Activated CD4-positive, alpha-beta memory T cell treated with anti-CD3 and anti-CD28 coated beads, Interleukin-2, amount 10 ng/mL, durations not matched to agents 7 days and 5 days (primary cell): ENCODE measurements around the gene KCNA3. TPM values are rescaled to one million over a fixed set of nuclear protein-coding genes. Genes with fewer than 3 reads are reported as not detected.
"Not testable (repeated sequence)": the region's sequence is repeated elsewhere in the genome, so short reads cannot be mapped to it uniquely, and the experiment has no call there.

ENCODE experiments used
- CTCF ChIA-PET: fragments of 350-600 bp; sonication (Branson Sonifier 250); formaldehyde crosslinking; loops from one replicate; lab custom pipeline; 2021; ENCODE audit warnings: antibody characterized with exemption, inconsistent platforms; lab: Charles Lee
- POLR2A ChIA-PET: fragments of 350-600 bp; sonication (Branson Sonifier 250); formaldehyde crosslinking; loops from one replicate; lab custom pipeline; 2021; ENCODE audit warnings: antibody characterized with exemption; lab: Charles Lee
- DNase-seq: peaks from one replicate; pipeline ENCODE4 v3.0.0-alpha.2; 2020
- H3K27ac Mint-ChIP-seq: one replicate; pipeline ENCODE4 v1.8.0; 2021; ENCODE audit warnings: mild to moderate bottlenecking, mixed read lengths
- H3K27me3 Mint-ChIP-seq: one replicate; pipeline ENCODE4 v1.8.0; 2021; ENCODE audit warnings: mixed read lengths
- H3K36me3 Mint-ChIP-seq: one replicate; pipeline ENCODE4 v1.8.0; 2021; ENCODE audit warnings: low read depth, mixed read lengths
- H3K4me1 Mint-ChIP-seq: one replicate; pipeline ENCODE4 v1.8.0; 2021; ENCODE audit warnings: mixed read lengths
- H3K4me3 Mint-ChIP-seq: one replicate; pipeline ENCODE4 v1.8.0; 2021; ENCODE audit warnings: mild to moderate bottlenecking, mixed read lengths
- H3K9me3 Mint-ChIP-seq: one replicate; pipeline ENCODE4 v1.8.0; 2021; ENCODE audit warnings: mixed read lengths
- total RNA-seq, 2 experiments: library from RNA; stranded (reverse); gene quantifications; one replicate each; pipeline ENCODE4 v1.2.3, GENCODE V29; 2021

KCNA3 gene
- total RNA-seq, 2 experiments from 2014 or later: 84.9 to 86.2 TPM

DNA sequence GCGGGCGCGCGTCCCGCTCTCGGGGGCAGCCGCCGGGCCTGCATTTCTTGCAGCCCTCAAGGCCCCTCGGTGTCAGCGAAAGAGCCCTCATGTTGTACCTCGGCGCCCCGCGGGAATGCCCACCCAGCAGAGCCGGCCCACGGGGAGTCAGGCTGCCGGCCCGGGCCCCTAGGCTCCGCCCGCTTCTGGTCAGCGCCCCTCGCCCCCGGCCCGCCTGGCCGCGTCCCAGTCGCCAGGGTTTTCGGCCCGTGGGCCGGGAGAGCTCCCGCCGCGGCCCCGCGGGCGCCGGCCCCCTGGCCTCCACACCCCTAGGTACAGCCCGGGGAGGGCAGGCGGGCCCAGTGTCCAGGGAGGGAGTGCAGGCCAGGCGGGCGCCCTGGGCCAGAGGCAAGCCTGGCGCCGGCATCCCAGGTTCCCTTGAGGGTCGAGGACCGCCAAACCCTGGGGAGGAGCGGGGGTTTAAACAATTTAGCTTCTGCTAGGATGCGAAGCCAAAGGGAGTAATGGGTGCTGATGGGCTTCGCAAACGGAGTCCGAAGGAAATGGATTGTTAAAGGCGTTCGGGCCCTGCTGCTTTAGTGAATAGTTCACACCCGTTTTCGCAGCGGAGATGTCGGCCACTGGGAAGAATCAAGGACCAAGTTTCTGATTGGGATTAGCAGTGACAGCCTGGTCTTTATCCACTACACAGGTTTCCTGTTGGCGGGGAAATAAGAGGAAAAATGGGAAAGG lies 486 bp upstream of the KCNA3 start:
- ChIA-PET POLR2A (interaction anchor here (0.9 to 7.2 kb wide), 12 partner anchors 9 to 337 kb away, joined by 3 to 206 read pairs (median 20); partner anchors contain the start of genes CD53 and RBM15), CTCF (interaction anchor here (1.2 to 4.8 kb wide), 4 partner anchors 55 to 108 kb away, joined by 3 to 40 read pairs (median 12); no protein-coding TSS in a partner anchor)
- Mint-ChIP-seq H3K4me3 (peak overlapping the region; percentile 73), H3K27ac (peak overlapping the region; percentile 47), H3K27me3 (no peaks in the 10 kb centered on the region), H3K4me1 (peaks cover 27% of the 10 kb centered on the region), H3K9me3 (no peaks in the 10 kb centered on the region), H3K36me3 (peaks cover 54% of the 10 kb centered on the region)
- no peak for DNase-seq

- CTCF ChIA-PET: interaction anchor here (0.9 to 4.8 kb wide), 13 partner anchors 11 to 336 kb away, joined by 3 to 40 read pairs (median 5); no protein-coding TSS in a partner anchor
- POLR2A ChIA-PET: interaction anchor here (0.7 to 8.1 kb wide), 22 partner anchors 10 to 543 kb away, joined by 3 to 206 read pairs (median 5); partner anchors contain the start of genes CD53, KCNA2, LRIF1 and RBM15
- Mint-ChIP-seq H3K36me3 (peaks cover 52% of the 10 kb centered on the region), H3K27me3 (no peaks in the 10 kb centered on the region), H3K4me1 (peaks cover 28% of the 10 kb centered on the region), H3K9me3 (no peaks in the 10 kb centered on the region), H3K27ac (peak overlapping the region; percentile 89), H3K4me3 (peak overlapping the region; percentile 100)
- peak; percentile 40 for DNase-seq
Observed at GRCh38 chr1:110673805-110674336, 869 bp downstream of the KCNA3 start.

DNA sequence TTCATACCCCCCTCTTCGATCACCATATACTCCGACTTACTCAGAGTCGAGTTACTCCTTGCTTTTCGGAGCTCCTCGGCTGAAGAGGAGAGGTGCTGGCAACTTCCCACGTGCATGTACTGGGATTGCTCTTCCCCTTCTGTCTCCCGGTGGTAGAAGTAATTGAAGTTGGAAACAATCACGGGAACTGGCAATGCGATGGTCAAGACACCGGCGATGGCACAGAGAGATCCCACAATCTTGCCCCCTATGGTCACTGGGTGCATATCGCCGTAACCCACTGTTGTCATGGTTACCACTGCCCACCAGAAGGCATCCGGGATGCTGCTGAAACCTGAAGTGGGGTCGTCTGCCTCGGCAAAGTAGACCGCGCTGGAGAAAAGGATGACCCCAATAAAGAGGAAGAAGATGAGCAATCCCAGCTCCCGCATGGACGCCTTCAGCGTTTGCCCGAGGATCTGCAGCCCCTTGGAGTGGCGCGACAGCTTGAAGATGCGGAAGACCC lies 1.5 kb downstream of the KCNA3 start:
- peak; percentile 42 for DNase-seq
- Mint-ChIP-seq H3K4me3 (peak overlapping the region; percentile 100), H3K27me3 (no peaks in the 10 kb centered on the region), H3K4me1 (peaks cover 32% of the 10 kb centered on the region), H3K27ac (peak overlapping the region; percentile 89), H3K36me3 (peaks cover 52% of the 10 kb centered on the region), H3K9me3 (no peaks in the 10 kb centered on the region)
- POLR2A ChIA-PET: interaction anchor here (0.6 to 8.1 kb wide), 25 partner anchors 9 to 467 kb away, joined by 3 to 206 read pairs (median 6); partner anchors contain the start of genes CD53, KCNA2 and RBM15
- CTCF ChIA-PET: interaction anchor here (1.0 to 4.8 kb wide), 11 partner anchors 11 to 335 kb away, joined by 3 to 40 read pairs (median 5); no protein-coding TSS in a partner anchor

DNA sequence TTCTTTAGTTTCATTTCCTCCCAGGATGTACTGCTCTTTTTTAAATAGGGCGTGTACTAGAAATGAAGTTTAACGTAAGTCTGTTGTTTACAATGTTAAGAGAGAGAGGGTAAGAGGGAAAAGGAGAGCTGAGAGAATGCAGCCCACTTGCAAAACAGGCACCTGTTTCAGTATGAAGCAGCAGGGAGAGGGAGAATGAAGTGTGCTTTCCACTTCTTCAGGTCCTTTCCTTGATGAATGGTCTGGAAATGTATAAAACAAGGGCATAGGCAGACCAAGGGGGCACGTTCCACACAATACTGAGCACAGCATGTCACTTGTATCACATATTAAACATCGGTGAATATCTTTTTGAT lies 2.0 kb downstream of the KCNA3 start:
- peaks cover 29% of the 10 kb centered on the region for H3K4me1 Mint-ChIP-seq
- ChIA-PET POLR2A (interaction anchor here (0.6 to 8.1 kb wide), 21 partner anchors 9 to 335 kb away, joined by 3 to 206 read pairs (median 8); partner anchors contain the start of genes CD53, KCNA2 and RBM15), CTCF (interaction anchor here (1.6 to 4.8 kb wide), 6 partner anchors 10 to 109 kb away, joined by 4 to 40 read pairs (median 8); no protein-coding TSS in a partner anchor)
- peaks cover 56% of the 10 kb centered on the region for H3K36me3 Mint-ChIP-seq
- no peaks in the 10 kb centered on the region for H3K9me3 Mint-ChIP-seq
- DNase-seq: peak; percentile 52
- H3K27me3 Mint-ChIP-seq: no peaks in the 10 kb centered on the region
- peak overlapping the region; percentile 89 for H3K27ac Mint-ChIP-seq
- H3K4me3 Mint-ChIP-seq: peak overlapping the region; percentile 100

GRCh38 chr1:110672001-110672752 lies 2.6 kb downstream of the KCNA3 start:
- Mint-ChIP-seq H3K4me3 (peak overlapping the region; percentile 100), H3K4me1 (peaks cover 28% of the 10 kb centered on the region), H3K27me3 (no peaks in the 10 kb centered on the region), H3K9me3 (no peaks in the 10 kb centered on the region), H3K27ac (peak overlapping the region; percentile 89), H3K36me3 (peaks cover 62% of the 10 kb centered on the region)
- peak; percentile 84 for DNase-seq
- POLR2A ChIA-PET: interaction anchor here (0.6 to 8.1 kb wide), 19 partner anchors 8 to 528 kb away, joined by 3 to 206 read pairs (median 8); partner anchors contain the start of genes CD53, DENND2D, KCNA2 and RBM15
- CTCF ChIA-PET: interaction anchor here (0.6 to 4.8 kb wide), 5 partner anchors 26 to 110 kb away, joined by 3 to 40 read pairs (median 10); no protein-coding TSS in a partner anchor

GRCh38 chr1:110671361-110671760 lies 3.4 kb downstream of the KCNA3 start:
- Mint-ChIP-seq H3K4me3 (peak overlapping the region; percentile 100), H3K9me3 (no peaks in the 10 kb centered on the region), H3K27me3 (no peaks in the 10 kb centered on the region), H3K36me3 (peaks cover 62% of the 10 kb centered on the region), H3K4me1 (peaks cover 23% of the 10 kb centered on the region), H3K27ac (peak overlapping the region; percentile 89)
- no peak for DNase-seq
- POLR2A ChIA-PET: interaction anchor here (3.5 to 8.1 kb wide), 7 partner anchors 23 to 333 kb away, joined by 25 to 206 read pairs (median 92); partner anchors contain the start of genes CD53 and RBM15
- CTCF ChIA-PET: interaction anchor here (1.4 to 4.8 kb wide), 3 partner anchors 25 to 94 kb away, joined by 3 to 40 read pairs (median 16); no protein-coding TSS in a partner anchor

DNA sequence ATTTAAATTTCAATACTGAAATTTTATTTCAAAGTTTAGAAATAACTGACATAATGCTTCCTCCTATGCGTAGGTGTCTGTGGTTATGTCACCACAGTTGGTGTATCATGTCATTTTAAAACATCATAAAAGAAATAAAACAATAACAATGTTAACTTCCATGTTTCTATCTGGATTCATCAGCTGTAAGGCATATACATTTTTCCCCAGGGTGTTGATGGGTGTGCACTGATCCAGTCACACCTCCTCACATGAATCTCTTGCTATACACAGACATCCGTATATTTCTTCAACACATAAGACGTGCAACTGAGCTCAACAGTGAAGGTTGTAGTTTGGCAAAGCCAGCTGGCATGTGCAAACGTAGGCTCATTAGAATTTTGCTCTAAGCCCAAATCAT lies 6.2 kb downstream of the KCNA3 start:
- peaks cover 57% of the 10 kb centered on the region for H3K36me3 Mint-ChIP-seq
- POLR2A ChIA-PET: interaction anchor here (1.0 to 8.1 kb wide), 14 partner anchors 11 to 211 kb away, joined by 4 to 166 read pairs (median 9); partner anchors contain the start of gene CD53

GRCh38 chr1:110667776-110668175 lies 7.0 kb downstream of the KCNA3 start:
- Mint-ChIP-seq H3K9me3 (no peaks in the 10 kb centered on the region), H3K27me3 (no peaks in the 10 kb centered on the region), H3K27ac (peak overlapping the region; percentile 82), H3K4me1 (peaks cover 19% of the 10 kb centered on the region), H3K4me3 (peak overlapping the region; percentile 68), H3K36me3 (peaks cover 57% of the 10 kb centered on the region)
- CTCF ChIA-PET: interaction anchor here (0.8 to 3.0 kb wide), 7 partner anchors 18 to 98 kb away, joined by 3 to 19 read pairs (median 4); no protein-coding TSS in a partner anchor
- POLR2A ChIA-PET: interaction anchor here (0.8 to 8.1 kb wide), 15 partner anchors 11 to 212 kb away, joined by 3 to 166 read pairs (median 7); partner anchors contain the start of gene CD53
- no peak for DNase-seq

More for the DNA sequence above, 6.2 kb downstream of the KCNA3 start:
- Mint-ChIP-seq H3K27ac (peak overlapping the region; percentile 79), H3K4me1 (peaks cover 12% of the 10 kb centered on the region), H3K4me3 (peak overlapping the region; percentile 73), H3K27me3 (no peaks in the 10 kb centered on the region), H3K9me3 (no peaks in the 10 kb centered on the region)
- CTCF ChIA-PET: interaction anchor here (0.7 to 3.0 kb wide), 8 partner anchors 20 to 97 kb away, joined by 3 to 19 read pairs (median 4); no protein-coding TSS in a partner anchor
- peak; percentile 25 for DNase-seq

GRCh38 chr1:110663241-110663640 lies 11.5 kb downstream of the KCNA3 start:
- no peak overlapping the region for H3K27ac Mint-ChIP-seq
- no peak overlapping the region for H3K4me3 Mint-ChIP-seq
- POLR2A ChIA-PET: interaction anchor here (1.0 to 4.9 kb wide), 4 partner anchors 10 to 122 kb away, joined by 3 to 41 read pairs (median 6); no protein-coding TSS in a partner anchor

DNA sequence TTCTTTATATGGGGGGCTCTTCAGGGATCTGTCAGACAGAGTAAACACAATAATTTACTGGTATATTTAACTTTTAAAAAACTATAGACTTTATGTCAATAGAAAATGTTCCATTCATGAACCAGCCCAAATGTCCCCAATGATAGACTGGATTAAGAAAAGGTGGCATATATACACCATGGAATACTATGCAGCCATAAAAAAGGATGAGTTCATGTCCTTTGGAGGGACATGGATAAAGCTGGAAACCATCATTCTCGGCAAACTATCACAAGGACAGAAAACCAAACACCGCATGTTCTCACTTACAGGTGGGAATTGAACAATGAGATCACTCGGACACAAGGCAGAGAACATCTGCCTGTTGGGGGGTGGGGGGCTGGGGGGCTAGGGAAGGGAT lies 15.2 kb downstream of the KCNA3 start:
- Mint-ChIP-seq H3K36me3 (peaks cover 76% of the 10 kb centered on the region), H3K4me1 (peaks cover 48% of the 10 kb centered on the region)
- H3K27ac Mint-ChIP-seq, H3K27me3 Mint-ChIP-seq, CTCF ChIA-PET, H3K9me3 Mint-ChIP-seq, DNase-seq, H3K4me3 Mint-ChIP-seq: not testable (repeated sequence)
- POLR2A ChIA-PET: interaction anchor here (1.0 to 3.9 kb wide), 3 partner anchors 11 to 40 kb away, joined by 3 to 36 read pairs (median 18); partner anchors contain the start of gene KCNA3

More at GRCh38 chr1:110663241-110663640, 11.5 kb downstream of the KCNA3 start:
- no peak for DNase-seq
- peaks cover 29% of the 10 kb centered on the region for H3K4me1 Mint-ChIP-seq
- no peaks in the 10 kb centered on the region for H3K27me3 Mint-ChIP-seq
- CTCF ChIA-PET: interaction anchor here (1.0 to 2.2 kb wide), 5 partner anchors 10 to 118 kb away, joined by 3 to 8 read pairs (median 5); no protein-coding TSS in a partner anchor
- H3K9me3 Mint-ChIP-seq: no peaks in the 10 kb centered on the region
- peaks cover 57% of the 10 kb centered on the region for H3K36me3 Mint-ChIP-seq

DNA sequence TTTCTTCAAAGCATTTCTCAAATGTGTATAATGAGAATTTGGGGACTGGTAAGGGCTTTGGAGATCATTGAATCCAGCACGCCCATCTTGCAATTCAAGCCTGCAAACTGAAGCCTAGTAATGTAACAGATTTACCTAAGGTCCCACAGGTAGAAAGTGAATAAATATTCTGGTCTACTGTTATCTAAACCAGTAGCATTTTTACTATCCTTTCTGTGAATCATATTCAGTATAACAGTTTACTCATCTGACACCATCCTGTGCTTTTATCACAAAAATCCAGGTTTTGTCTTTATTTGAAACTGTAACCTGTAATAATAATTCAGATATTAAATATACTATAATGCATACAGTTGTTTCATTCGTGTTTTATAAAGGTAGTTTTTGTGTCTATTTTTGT lies 17.4 kb downstream of the KCNA3 start:
- DNase-seq: no peak
- Mint-ChIP-seq H3K27me3 (no peaks in the 10 kb centered on the region), H3K27ac (no peak overlapping the region), H3K36me3 (peaks cover 72% of the 10 kb centered on the region), H3K4me1 (peaks cover 44% of the 10 kb centered on the region), H3K4me3 (no peak overlapping the region), H3K9me3 (no peaks in the 10 kb centered on the region)
- ChIA-PET CTCF (interaction anchor here (0.6 to 1.6 kb wide), 2 partner anchors 9 to 108 kb away, joined by 3 to 5 read pairs; no protein-coding TSS in a partner anchor), POLR2A (interaction anchor here (1.7 to 3.9 kb wide), 6 partner anchors 9 to 37 kb away, joined by 4 to 36 read pairs (median 12); partner anchors contain the start of gene KCNA3)
